HepG2 (cell line): ENCODE measurements around the gene MRPL48. TPM values are rescaled to one million over a fixed set of nuclear protein-coding genes. Genes with fewer than 3 reads are reported as not detected.

ENCODE experiments used
- E2F1 ChIP-seq: sonication (generic); formaldehyde crosslinking; IDR thresholded peaks from 2 replicates; pipeline ENCODE4 v1.5.0; 2020; ENCODE audit warnings: missing genetic modification reagents
- IRF2 ChIP-seq: IDR thresholded peaks from 2 replicates; pipeline ENCODE4 v1.6.1; 2018; ENCODE audit warnings: missing genetic modification reagents, missing compliant biosample characterization
- ISL2 ChIP-seq: sonication (generic); formaldehyde crosslinking; IDR thresholded peaks from 2 replicates; pipeline ENCODE4 v1.5.0; 2020; ENCODE audit warnings: missing genetic modification reagents
- SOX13 ChIP-seq, 3 experiments: fragments of 450-650 bp in 1 of 3; sonication (generic) in 1 of 3; formaldehyde crosslinking in 1 of 3; IDR thresholded peaks in 2 of 3; conservative IDR thresholded peaks in 1 of 3; 2 replicates each; pipeline versions ENCODE4 v1.5.0 to v1.6.1; 2016 to 2020; ENCODE audit warnings: antibody characterized with exemption in 1 of 3, mild to moderate bottlenecking in 1 of 3, missing compliant biosample characterization in 1 of 3, missing genetic modification reagents in 1 of 3, moderate library complexity in 1 of 3
- ZBTB39 ChIP-seq: sonication (generic); formaldehyde crosslinking; IDR thresholded peaks from 2 replicates; pipeline ENCODE4 v1.5.0; 2020; ENCODE audit warnings: missing genetic modification reagents
- ZBTB42 ChIP-seq: sonication (generic); formaldehyde crosslinking; IDR thresholded peaks from 2 replicates; pipeline ENCODE4 v1.5.0; 2020; ENCODE audit warnings: mild to moderate bottlenecking, missing genetic modification reagents
- ZFAT ChIP-seq: sonication (generic); formaldehyde crosslinking; conservative IDR thresholded peaks from 2 replicates; pipeline ENCODE4 v1.8.1; 2023; ENCODE audit warnings: missing genetic modification reagents, inconsistent platforms
- ZNF296 ChIP-seq: sonication (generic); formaldehyde crosslinking; conservative IDR thresholded peaks from 2 replicates; pipeline ENCODE4 v1.5.0; 2020; ENCODE audit warnings: mild to moderate bottlenecking, missing genetic modification reagents
- ZNF510 ChIP-seq: sonication (generic); formaldehyde crosslinking; IDR thresholded peaks from 2 replicates; pipeline ENCODE4 v1.4.0; 2020; ENCODE audit warnings: low read depth, mild to moderate bottlenecking, missing genetic modification reagents
- polyA plus RNA-seq, 8 experiments: library from polyadenylated mRNA; depleted of rRNA in 3 of 8; stranded (reverse) in 7 of 8; unstranded in 1 of 8; fragments of >200 nt; fragmentation: Illumina TruSeq in 4 of 8; extraction: Trizol in 4 of 8; gene quantifications; 2 replicates each; pipeline versions ENCODE4 v1.2.1 to v1.2.3, GENCODE V29; 2011 to 2016; ENCODE audit warnings: low read depth in 4 of 8, missing spikeins in 1 of 8, mixed read lengths in 1 of 8; ENCODE audit not compliant: insufficient read depth in 1 of 8
- total RNA-seq, 5 experiments: library from RNA; depleted of rRNA; stranded (reverse); fragments of >200 nt; fragmentation: Illumina TruSeq; extraction: Trizol; gene quantifications; 2 replicates each; pipeline ENCODE4 v1.2.3, GENCODE V29; 2016; ENCODE audit warnings: low read depth in 1 of 5
- TF ChIP-seq, protein P1 (sequence below): IDR thresholded peaks from 2 replicates; pipeline ENCODE4 v1.6.1; 2016; ENCODE audit warnings: missing biosample characterization, missing genetic modification reagents, low read depth
- TF ChIP-seq, protein P2 (sequence below): sonication (generic); formaldehyde crosslinking; IDR thresholded peaks from 2 replicates; pipeline ENCODE4 v1.5.0; 2020; ENCODE audit warnings: missing genetic modification reagents
- TF ChIP-seq, protein P3 (sequence below), 2 experiments: sonication (generic) in 1 of 2; formaldehyde crosslinking in 1 of 2; IDR thresholded peaks; 2 replicates each; pipeline versions ENCODE4 v1.5.1 to v1.6.1; 2011 to 2020; ENCODE audit warnings: borderline replicate concordance in 1 of 2, low read depth in 1 of 2, low read length in 1 of 2, mild to moderate bottlenecking in 1 of 2, missing genetic modification reagents in 1 of 2, moderate library complexity in 1 of 2
- TF ChIP-seq, protein P4 (sequence below), 2 experiments: sonication (generic) in 1 of 2; formaldehyde crosslinking in 1 of 2; IDR thresholded peaks; 2 replicates each; pipeline versions ENCODE4 v1.4.0 to v1.6.1; 2016 to 2020; ENCODE audit warnings: borderline replicate concordance in 1 of 2, low read depth in 1 of 2, mild to moderate bottlenecking in 1 of 2, missing genetic modification reagents in 1 of 2

The MRPL48 gene
- total and polyA plus RNA-seq, 2 of the 13 experiments (the other 11 are each of a cell fraction or from before 2014, with no cell fraction given): 61.2 to 67.9 TPM

DNA sequence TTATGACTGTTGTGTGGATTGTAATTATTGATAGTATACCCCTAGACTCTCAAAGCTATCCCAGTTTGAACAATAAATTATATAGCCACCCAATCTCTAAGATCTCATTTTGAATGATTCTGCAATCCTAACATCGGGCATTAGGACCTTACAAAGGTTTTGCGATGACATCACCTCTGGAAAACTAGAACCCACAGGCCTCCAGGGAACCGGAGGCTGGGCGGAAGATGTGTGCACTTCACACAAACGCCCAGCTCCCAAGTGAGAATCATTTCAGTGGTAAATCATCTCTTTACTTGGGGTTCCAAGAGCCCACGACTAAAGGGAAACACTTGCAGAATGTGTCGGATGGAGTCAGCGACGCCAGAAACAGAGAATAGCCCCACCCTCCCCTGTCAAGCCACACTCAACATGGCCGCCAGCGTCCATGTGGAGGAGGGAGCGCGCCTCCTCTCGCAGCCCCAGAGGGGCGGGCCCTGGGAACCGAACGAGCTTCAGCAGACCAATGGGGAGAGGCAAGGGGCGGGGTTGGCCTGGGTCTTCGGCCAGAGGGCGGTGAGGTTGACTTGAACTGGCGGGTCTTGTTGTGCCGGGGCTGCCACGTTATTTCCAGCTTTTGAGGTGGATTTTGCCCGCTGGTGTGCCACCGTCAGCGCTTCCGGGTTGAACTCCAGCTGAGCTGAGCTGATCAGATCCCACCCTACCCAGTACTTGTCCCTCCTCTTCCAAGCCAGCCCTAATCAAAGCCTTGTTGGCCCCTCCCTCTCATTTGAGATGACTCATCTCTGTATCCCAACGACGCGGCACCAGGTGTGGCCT lies 8.4 kb upstream of the MRPL48 start (continued):
- TF ChIP-seq ZNF510: 0 out of 2 replicates have a peak, but pooled peaks have one; percentile 32
- TF ChIP-seq IRF2 (CRISPR knock-in tag): peak; percentile 75; the same call in 1 of the 2 replicates
- TF ChIP-seq, protein P1, sequence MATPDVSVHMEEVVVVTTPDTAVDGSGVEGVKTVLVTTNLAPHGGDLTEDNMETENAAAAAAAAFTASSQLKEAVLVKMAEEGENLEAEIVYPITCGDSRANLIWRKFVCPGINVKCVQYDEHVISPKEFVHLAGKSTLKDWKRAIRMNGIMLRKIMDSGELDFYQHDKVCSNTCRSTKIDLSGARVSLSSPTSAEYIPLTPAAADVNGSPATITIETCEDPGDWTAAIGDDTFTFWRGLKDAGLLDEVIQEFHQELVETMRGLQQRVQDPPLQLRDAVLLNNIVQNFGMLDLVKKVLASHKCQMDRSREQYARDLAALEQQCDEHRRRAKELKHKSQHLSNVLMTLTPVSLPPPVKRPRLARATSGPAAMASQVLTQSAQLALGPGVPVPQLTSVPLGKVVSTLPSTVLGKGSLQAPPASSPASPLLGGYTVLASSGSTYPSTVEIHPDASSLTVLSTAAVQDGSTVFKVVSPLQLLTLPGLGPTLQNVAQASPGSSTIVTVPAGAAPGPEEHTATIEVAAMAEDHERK (CRISPR knock-in tag): peak; percentile 79; the same call in 1 of the 2 replicates
- TF ChIP-seq, protein P2, sequence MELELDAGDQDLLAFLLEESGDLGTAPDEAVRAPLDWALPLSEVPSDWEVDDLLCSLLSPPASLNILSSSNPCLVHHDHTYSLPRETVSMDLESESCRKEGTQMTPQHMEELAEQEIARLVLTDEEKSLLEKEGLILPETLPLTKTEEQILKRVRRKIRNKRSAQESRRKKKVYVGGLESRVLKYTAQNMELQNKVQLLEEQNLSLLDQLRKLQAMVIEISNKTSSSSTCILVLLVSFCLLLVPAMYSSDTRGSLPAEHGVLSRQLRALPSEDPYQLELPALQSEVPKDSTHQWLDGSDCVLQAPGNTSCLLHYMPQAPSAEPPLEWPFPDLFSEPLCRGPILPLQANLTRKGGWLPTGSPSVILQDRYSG (CRISPR knock-in tag): no peak
- TF ChIP-seq, protein P3, sequence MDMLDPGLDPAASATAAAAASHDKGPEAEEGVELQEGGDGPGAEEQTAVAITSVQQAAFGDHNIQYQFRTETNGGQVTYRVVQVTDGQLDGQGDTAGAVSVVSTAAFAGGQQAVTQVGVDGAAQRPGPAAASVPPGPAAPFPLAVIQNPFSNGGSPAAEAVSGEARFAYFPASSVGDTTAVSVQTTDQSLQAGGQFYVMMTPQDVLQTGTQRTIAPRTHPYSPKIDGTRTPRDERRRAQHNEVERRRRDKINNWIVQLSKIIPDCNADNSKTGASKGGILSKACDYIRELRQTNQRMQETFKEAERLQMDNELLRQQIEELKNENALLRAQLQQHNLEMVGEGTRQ (IDR thresholded peaks at IDR 0.05; ENCODE audit: low read depth, low read length): no peak
- TF ChIP-seq, protein P3 (CRISPR knock-in tag; IDR thresholded peaks at IDR 0.05; ENCODE audit: borderline replicate concordance): no peak
- no peak for TF ChIP-seq ZBTB42
- no peak for TF ChIP-seq ZNF296 (CRISPR knock-in tag)
- peak; percentile 21; the same call in 1 of the 2 replicates for TF ChIP-seq ISL2 (CRISPR knock-in tag)
- TF ChIP-seq, protein P4, sequence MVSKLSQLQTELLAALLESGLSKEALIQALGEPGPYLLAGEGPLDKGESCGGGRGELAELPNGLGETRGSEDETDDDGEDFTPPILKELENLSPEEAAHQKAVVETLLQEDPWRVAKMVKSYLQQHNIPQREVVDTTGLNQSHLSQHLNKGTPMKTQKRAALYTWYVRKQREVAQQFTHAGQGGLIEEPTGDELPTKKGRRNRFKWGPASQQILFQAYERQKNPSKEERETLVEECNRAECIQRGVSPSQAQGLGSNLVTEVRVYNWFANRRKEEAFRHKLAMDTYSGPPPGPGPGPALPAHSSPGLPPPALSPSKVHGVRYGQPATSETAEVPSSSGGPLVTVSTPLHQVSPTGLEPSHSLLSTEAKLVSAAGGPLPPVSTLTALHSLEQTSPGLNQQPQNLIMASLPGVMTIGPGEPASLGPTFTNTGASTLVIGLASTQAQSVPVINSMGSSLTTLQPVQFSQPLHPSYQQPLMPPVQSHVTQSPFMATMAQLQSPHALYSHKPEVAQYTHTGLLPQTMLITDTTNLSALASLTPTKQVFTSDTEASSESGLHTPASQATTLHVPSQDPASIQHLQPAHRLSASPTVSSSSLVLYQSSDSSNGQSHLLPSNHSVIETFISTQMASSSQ (IDR thresholded peaks at IDR 0.05; ENCODE audit: low read depth): peak; percentile 43; the same call in 1 of the 2 replicates
- TF ChIP-seq, protein P4 (CRISPR knock-in tag; IDR thresholded peaks at IDR 0.05; ENCODE audit: borderline replicate concordance): peak; percentile 54; the same call in 1 of the 2 replicates
- TF ChIP-seq SOX13 (IDR thresholded peaks at IDR 0.05): no peak
- TF ChIP-seq SOX13 (CRISPR knock-in tag; conservative IDR thresholded peaks at IDR 0.05 in 1 of 2, IDR thresholded peaks at IDR 0.05 in 1 of 2): no peak; a peak in 1 of 4 replicates
- peak; percentile 81; the same call in 1 of the 2 replicates for TF ChIP-seq E2F1
- TF ChIP-seq ZFAT: no peak
- no peak for TF ChIP-seq ZBTB39 (CRISPR knock-in tag)
